AG04449 (cell line): ENCODE data around the gene SHANK3.

Experiments
- CTCF ChIA-PET: fragments of 350-600 bp; formaldehyde crosslinking; extraction: SDS; loops from one replicate; lab custom pipeline; 2021; ENCODE audit warnings: antibody characterized with exemption; lab: Yijun Ruan, JAX
- POLR2A ChIA-PET: fragments of 400-600, 350-600 bp; formaldehyde crosslinking; extraction: SDS; loops from one replicate; lab custom pipeline; 2020; ENCODE audit warnings: antibody characterized with exemption, inconsistent platforms; lab: Yijun Ruan, JAX
- DNase-seq: peaks from one replicate; pipeline ENCODE4 v3.0.0-alpha.2; 2010; ENCODE audit warnings: low read depth, low spot score
- H3K4me3 ChIP-seq: 2 replicates; pipeline ENCODE4 v1.5.1; 2011; ENCODE audit warnings: low read depth, mild to moderate bottlenecking, control low read depth, low read length
- TF ChIP-seq, protein P1 (sequence below): IDR thresholded peaks from one replicate; pipeline ENCODE4 v1.5.1; 2011; ENCODE audit warnings: mild to moderate bottlenecking, moderate library complexity, low read length, control low read depth, inconsistent platforms; ENCODE audit not compliant: insufficient read depth; ENCODE audit errors: missing control alignments

Gene SHANK3

GRCh38 chr22:50672471-50673230 is at the start of gene SHANK3:
SHANK3 (plus strand) TSS chr22:50672823.
- ChIA-PET POLR2A (no interaction called here), CTCF (interaction anchor here (1.6 kb wide), 1 partner anchor 19 kb away, joined by 5 read pairs; no protein-coding TSS in a partner anchor)
- DNase-seq = no peak
- H3K4me3 ChIP-seq = no peak within 1 kb of the TSS
- TF ChIP-seq, protein P1, sequence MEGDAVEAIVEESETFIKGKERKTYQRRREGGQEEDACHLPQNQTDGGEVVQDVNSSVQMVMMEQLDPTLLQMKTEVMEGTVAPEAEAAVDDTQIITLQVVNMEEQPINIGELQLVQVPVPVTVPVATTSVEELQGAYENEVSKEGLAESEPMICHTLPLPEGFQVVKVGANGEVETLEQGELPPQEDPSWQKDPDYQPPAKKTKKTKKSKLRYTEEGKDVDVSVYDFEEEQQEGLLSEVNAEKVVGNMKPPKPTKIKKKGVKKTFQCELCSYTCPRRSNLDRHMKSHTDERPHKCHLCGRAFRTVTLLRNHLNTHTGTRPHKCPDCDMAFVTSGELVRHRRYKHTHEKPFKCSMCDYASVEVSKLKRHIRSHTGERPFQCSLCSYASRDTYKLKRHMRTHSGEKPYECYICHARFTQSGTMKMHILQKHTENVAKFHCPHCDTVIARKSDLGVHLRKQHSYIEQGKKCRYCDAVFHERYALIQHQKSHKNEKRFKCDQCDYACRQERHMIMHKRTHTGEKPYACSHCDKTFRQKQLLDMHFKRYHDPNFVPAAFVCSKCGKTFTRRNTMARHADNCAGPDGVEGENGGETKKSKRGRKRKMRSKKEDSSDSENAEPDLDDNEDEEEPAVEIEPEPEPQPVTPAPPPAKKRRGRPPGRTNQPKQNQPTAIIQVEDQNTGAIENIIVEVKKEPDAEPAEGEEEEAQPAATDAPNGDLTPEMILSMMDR = no peak

DNA sequence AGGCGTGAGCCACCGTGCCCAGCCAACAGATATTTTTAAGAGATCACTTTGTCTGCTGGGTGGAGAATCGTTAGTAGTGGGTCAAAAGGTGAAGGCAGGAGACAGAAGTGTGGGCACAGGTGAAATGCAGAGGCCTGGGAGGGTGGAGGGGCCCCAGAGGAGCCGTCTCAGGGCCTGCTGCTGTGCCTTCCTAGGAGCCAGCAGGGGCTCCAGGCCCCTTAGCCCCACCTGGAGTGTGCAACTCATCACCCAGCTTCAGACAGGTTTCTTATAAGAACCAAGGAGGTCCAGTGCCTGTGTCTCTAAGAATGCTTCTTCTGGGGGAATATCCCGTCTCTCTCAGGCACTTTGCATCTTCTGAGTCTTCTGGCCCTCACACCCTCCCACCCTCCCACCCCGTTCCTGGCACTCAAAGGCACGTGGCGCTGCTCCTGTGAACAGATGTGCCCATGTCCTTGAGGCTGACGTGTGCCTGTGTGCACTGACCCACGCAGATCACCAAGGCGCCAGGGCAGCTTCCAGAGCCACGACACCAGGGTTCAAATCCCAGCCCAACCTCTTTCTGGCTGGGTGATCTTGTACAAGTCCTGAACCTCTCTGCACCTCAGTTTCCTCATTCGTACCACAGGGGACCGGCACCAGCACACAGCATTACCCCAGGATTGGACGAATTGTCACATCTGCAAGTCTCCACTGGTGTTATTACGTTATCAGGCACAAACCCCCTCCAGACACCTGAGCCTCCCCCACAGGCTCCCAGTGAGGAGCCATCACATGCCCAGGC is 48.1 kb upstream of the SHANK3 start:
- ChIA-PET POLR2A (no interaction called here), CTCF (interaction anchor here (0.8 to 1.2 kb wide), 2 partner anchors 61 to 388 kb away, joined by 3 read pairs; no protein-coding TSS in a partner anchor)
- H3K4me3 ChIP-seq = no peak overlapping the region
- DNase-seq = no peak
- TF ChIP-seq, protein P1 = no peak

- TF ChIP-seq, protein P1 = no peak
- no peak for DNase-seq
- ChIA-PET POLR2A (no interaction called here), CTCF (interaction anchor here (0.8 to 1.3 kb wide), 2 partner anchors 13 to 62 kb away, joined by 3 read pairs; no protein-coding TSS in a partner anchor)
- no peak overlapping the region for H3K4me3 ChIP-seq
These were observed 47.5 kb upstream of the SHANK3 start for GRCh38 chr22:50625131-50625567.

GRCh38 chr22:50625568-50626313 is 46.9 kb upstream of the SHANK3 start:
- no peak for DNase-seq
- POLR2A ChIA-PET = no interaction called here
- TF ChIP-seq, protein P1 = no peak
- CTCF ChIA-PET = interaction anchor here (0.8 to 1.9 kb wide), 4 partner anchors 8 to 71 kb away, joined by 3 to 6 read pairs (median 4); no protein-coding TSS in a partner anchor
- no peak overlapping the region for H3K4me3 ChIP-seq

DNA sequence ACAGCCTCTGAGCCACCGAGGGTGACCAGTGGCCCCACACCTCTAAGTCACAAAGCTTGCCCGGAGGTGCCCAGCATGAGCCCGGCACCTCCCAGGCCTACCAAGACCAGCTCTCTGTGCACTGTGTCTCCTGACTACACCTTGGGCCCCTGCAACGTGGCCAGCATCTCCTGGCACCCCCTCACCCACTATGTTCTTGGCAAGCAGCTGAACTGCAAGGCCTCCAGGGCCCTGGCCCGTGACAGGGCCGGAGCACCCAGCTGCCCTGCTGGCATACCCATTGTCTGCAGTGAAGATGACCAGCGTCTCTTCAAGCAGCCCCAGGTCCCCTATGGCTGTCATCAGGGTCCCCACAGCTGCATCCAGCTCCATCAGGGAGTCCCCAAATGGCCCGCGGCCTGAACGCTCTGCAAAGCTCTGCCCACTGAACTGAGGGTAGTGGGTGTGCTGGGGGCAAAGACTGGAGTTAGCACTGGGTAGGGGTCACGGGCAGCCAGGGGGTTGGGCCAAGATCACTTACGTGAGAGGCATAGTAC is 46.2 kb upstream of the SHANK3 start:
- DNase-seq = no peak
- TF ChIP-seq, protein P1 = no peak

More for the DNA sequence above, 46.2 kb upstream of the SHANK3 start:
- ChIA-PET POLR2A (no interaction called here), CTCF (interaction anchor here (1.3 to 1.9 kb wide), 3 partner anchors 9 to 70 kb away, joined by 3 to 6 read pairs (median 5); no protein-coding TSS in a partner anchor)
- H3K4me3 ChIP-seq = no peak overlapping the region
